ENCODE measurements around the gene GPC3. TPM values are rescaled to one million over a fixed set of nuclear protein-coding genes. Genes with fewer than 3 reads are reported as not detected.

The GPC3 gene
- total RNA-seq, 1 donor: not detected

GRCh38 chrX:133959972-133960371 lies 25.4 kb downstream of the GPC3 start:
- H3K4me2 ChIP-seq (ENCODE audit: insufficient read depth, low read length): no peak overlapping the region
- no peak for DNase-seq (ENCODE audit: insufficient read length, low spot score, missing footprints)
- H4K20me1 ChIP-seq (ENCODE audit: insufficient read depth, low read length): no peaks in the 10 kb centered on the region
- no peak overlapping the region for H2AFZ ChIP-seq (ENCODE audit: low read length)
- no peak for TF ChIP-seq CTCF (IDR thresholded peaks at IDR 0.05; ENCODE audit: extremely low read depth, low read depth, low read length)
- no peaks in the 10 kb centered on the region for H3K4me1 ChIP-seq (ENCODE audit: insufficient read depth, low read length)
- no peaks in the 10 kb centered on the region for H3K9me3 ChIP-seq (ENCODE audit: low read depth, low read length)
- H3K27me3 ChIP-seq (ENCODE audit: insufficient read depth, low read length): no peaks in the 10 kb centered on the region
- no peak overlapping the region for H3K27ac ChIP-seq (ENCODE audit: low read depth, low read length)
- H3K36me3 ChIP-seq (ENCODE audit: insufficient read depth, low read length): no peaks in the 10 kb centered on the region
- H3K4me3 ChIP-seq (ENCODE audit: insufficient read depth, low read length): no peak overlapping the region
- no peaks in the 10 kb centered on the region for H3K79me2 ChIP-seq (ENCODE audit: insufficient read depth, low read length)

GRCh38 chrX:133958997-133959688 lies 26.3 kb downstream of the GPC3 start:
- DNase-seq (ENCODE audit: insufficient read length, low spot score, missing footprints): no peak
- no peaks in the 10 kb centered on the region for H4K20me1 ChIP-seq (ENCODE audit: insufficient read depth, low read length)
- no peak overlapping the region for H3K4me3 ChIP-seq (ENCODE audit: insufficient read depth, low read length)
- no peaks in the 10 kb centered on the region for H3K79me2 ChIP-seq (ENCODE audit: insufficient read depth, low read length)
- H3K4me1 ChIP-seq (ENCODE audit: insufficient read depth, low read length): no peaks in the 10 kb centered on the region
- no peaks in the 10 kb centered on the region for H3K9me3 ChIP-seq (ENCODE audit: low read depth, low read length)
- no peak overlapping the region for H3K4me2 ChIP-seq (ENCODE audit: insufficient read depth, low read length)
- H3K27ac ChIP-seq (ENCODE audit: low read depth, low read length): no peak overlapping the region
- H3K36me3 ChIP-seq (ENCODE audit: insufficient read depth, low read length): no peaks in the 10 kb centered on the region
- H2AFZ ChIP-seq (ENCODE audit: low read length): no peak overlapping the region
- no peak for TF ChIP-seq CTCF (IDR thresholded peaks at IDR 0.05; ENCODE audit: extremely low read depth, low read depth, low read length)
- no peaks in the 10 kb centered on the region for H3K27me3 ChIP-seq (ENCODE audit: insufficient read depth, low read length)

- Histone ChIP-seq H3K4me3 (ENCODE audit: insufficient read depth, low read length) (no peak overlapping the region), H3K4me1 (ENCODE audit: insufficient read depth, low read length) (no peaks in the 10 kb centered on the region), H2AFZ (ENCODE audit: low read length) (no peak overlapping the region), H3K9me3 (ENCODE audit: low read depth, low read length) (no peaks in the 10 kb centered on the region), H3K79me2 (ENCODE audit: insufficient read depth, low read length) (no peaks in the 10 kb centered on the region), H4K20me1 (ENCODE audit: insufficient read depth, low read length) (no peaks in the 10 kb centered on the region), H3K4me2 (ENCODE audit: insufficient read depth, low read length) (no peak overlapping the region), H3K36me3 (ENCODE audit: insufficient read depth, low read length) (no peaks in the 10 kb centered on the region), H3K27me3 (ENCODE audit: insufficient read depth, low read length) (no peaks in the 10 kb centered on the region), H3K27ac (ENCODE audit: low read depth, low read length) (no peak overlapping the region)
- TF ChIP-seq CTCF (IDR thresholded peaks at IDR 0.05; ENCODE audit: extremely low read depth, low read depth, low read length): no peak
- no peak for DNase-seq (ENCODE audit: insufficient read length, low spot score, missing footprints)
These were observed 28.6 kb downstream of the GPC3 start for GRCh38 chrX:133956570-133957340.

GRCh38 chrX:133953785-133954355 lies 31.5 kb downstream of the GPC3 start:
- Histone ChIP-seq H2AFZ (ENCODE audit: low read length) (no peak overlapping the region), H4K20me1 (ENCODE audit: insufficient read depth, low read length) (no peaks in the 10 kb centered on the region), H3K4me2 (ENCODE audit: insufficient read depth, low read length) (no peak overlapping the region), H3K9me3 (ENCODE audit: low read depth, low read length) (no peaks in the 10 kb centered on the region), H3K79me2 (ENCODE audit: insufficient read depth, low read length) (no peaks in the 10 kb centered on the region), H3K27ac (ENCODE audit: low read depth, low read length) (no peak overlapping the region), H3K4me1 (ENCODE audit: insufficient read depth, low read length) (no peaks in the 10 kb centered on the region), H3K4me3 (ENCODE audit: insufficient read depth, low read length) (no peak overlapping the region), H3K27me3 (ENCODE audit: insufficient read depth, low read length) (no peaks in the 10 kb centered on the region), H3K36me3 (ENCODE audit: insufficient read depth, low read length) (no peaks in the 10 kb centered on the region)
- TF ChIP-seq CTCF (IDR thresholded peaks at IDR 0.05; ENCODE audit: extremely low read depth, low read depth, low read length): no peak
- no peak for DNase-seq (ENCODE audit: insufficient read length, low spot score, missing footprints)

Measured in osteoblast (primary cell).